Posterior vena cava (tissue), 2 donors: ENCODE data around the gene PARD3. TPM values are rescaled to one million over a fixed set of nuclear protein-coding genes. Genes with fewer than 3 reads are reported as not detected.

ENCODE experiments used
- DNase-seq: peaks from one replicate; pipeline ENCODE4 v3.0.0-alpha.2; 2020; ENCODE audit warnings: low spot score
- intact Hi-C, 2 donors: fragments of 100-400 bp; cut with DNase I; formaldehyde crosslinking; loops; one replicate each; pipeline versions ENCODE4 v1.14.1 to v1.14.2; 2022 to 2023
- total RNA-seq, 2 donors: library from RNA; stranded (reverse); fragmentation: NEBNext Ultra II Directional; extraction: Animal tissue kit (Norgen Biotek cat#: 25700); gene quantifications; one replicate each; pipeline ENCODE4 v1.2.1, GENCODE V29; 2021
- donor health status: DM: yes; HTN: yes; CAD: no.
- donor health status: DM: yes; HTN: yes; CAD: no.

PARD3 gene
- total RNA-seq, 2 donors from 2014 or later, result 28.8 to 30.6 TPM

- no peak for DNase-seq
- intact Hi-C loops, result loop anchor here in 1 of 2 donors (10.0 kb wide), 1 partner anchor 1188 kb away; the partner anchor contains the start of gene NRP1
These were observed 292.6 kb downstream of the PARD3 start for GRCh38 chr10:34522546-34522945.

- intact Hi-C loops, result loop anchor here in 1 of 2 donors (10.0 kb wide), 1 partner anchor 1186 kb away; the partner anchor contains the start of gene NRP1
- no peak for DNase-seq
These were observed 294.6 kb downstream of the PARD3 start for GRCh38 chr10:34520510-34520909.

- intact Hi-C loops, result loop anchor here in 1 of 2 donors (10.0 kb wide), 1 partner anchor 1185 kb away; the partner anchor contains the start of gene NRP1
- DNase-seq, result no peak
These were observed 295.0 kb downstream of the PARD3 start for GRCh38 chr10:34520084-34520483.

GRCh38 chr10:34514290-34514689, 300.8 kb downstream of the PARD3 start:
- intact Hi-C loops, result no loop called here
- no peak for DNase-seq

GRCh38 chr10:34513636-34514035, 301.5 kb downstream of the PARD3 start:
- intact Hi-C loops, result no loop called here
- no peak for DNase-seq

- no peak for DNase-seq
- intact Hi-C loops, result loop anchor here in 1 of 2 donors (5.0 kb wide), 1 partner anchor 610 kb away; no protein-coding TSS in a partner anchor
These were observed 307.9 kb downstream of the PARD3 start for GRCh38 chr10:34507217-34507616.

GRCh38 chr10:34506786-34507185, 308.3 kb downstream of the PARD3 start:
- intact Hi-C loops, result loop anchor here in 1 of 2 donors (5.0 kb wide), 1 partner anchor 609 kb away; no protein-coding TSS in a partner anchor
- DNase-seq, result no peak

- no peak for DNase-seq
- intact Hi-C loops, result loop anchor here in 1 of 2 donors (5.0 kb wide), 1 partner anchor 608 kb away; no protein-coding TSS in a partner anchor
These were observed 309.8 kb downstream of the PARD3 start for GRCh38 chr10:34505338-34505737.

- no peak for DNase-seq
- intact Hi-C loops, result no loop called here
These were observed 310.6 kb downstream of the PARD3 start for GRCh38 chr10:34504534-34504933.

GRCh38 chr10:34503704-34504103, 311.4 kb downstream of the PARD3 start:
- DNase-seq, result no peak
- intact Hi-C loops, result no loop called here

GRCh38 chr10:34499612-34500279, 315.4 kb downstream of the PARD3 start:
- intact Hi-C loops, result no loop called here
- no peak for DNase-seq

GRCh38 chr10:34498821-34499220, 316.3 kb downstream of the PARD3 start:
- DNase-seq, result no peak
- intact Hi-C loops, result no loop called here

GRCh38 chr10:34495938-34496337, 319.2 kb downstream of the PARD3 start:
- no peak for DNase-seq

GRCh38 chr10:34494012-34494411, 321.1 kb downstream of the PARD3 start:
- intact Hi-C loops, result no loop called here
- DNase-seq, result no peak

More at GRCh38 chr10:34495938-34496337, 319.2 kb downstream of the PARD3 start:
- intact Hi-C loops, result no loop called here

- intact Hi-C loops, result no loop called here
- DNase-seq, result no peak
These were observed 323.0 kb downstream of the PARD3 start for GRCh38 chr10:34492081-34492480.

GRCh38 chr10:34491678-34492077, 323.4 kb downstream of the PARD3 start:
- intact Hi-C loops, result no loop called here

GRCh38 chr10:34489973-34490745, 324.9 kb downstream of the PARD3 start:
- intact Hi-C loops, result no loop called here
- no peak for DNase-seq

More at GRCh38 chr10:34491678-34492077, 323.4 kb downstream of the PARD3 start:
- no peak for DNase-seq

- DNase-seq, result no peak
- intact Hi-C loops, result no loop called here
These were observed 325.7 kb downstream of the PARD3 start for GRCh38 chr10:34489411-34489810.

GRCh38 chr10:34488476-34489130, 326.5 kb downstream of the PARD3 start:
- intact Hi-C loops, result no loop called here
- no peak for DNase-seq

GRCh38 chr10:34486008-34486407, 329.1 kb downstream of the PARD3 start:
- DNase-seq, result no peak
- intact Hi-C loops, result no loop called here
